BLaER1 (cell line): ENCODE measurements around the gene GBP4.
"Not testable (repeated sequence)": the region's sequence is repeated elsewhere in the genome, so short reads cannot be mapped to it uniquely, and the experiment has no call there.

Experiments used
- H3K27ac ChIP-seq: shearing (Covaris generic); formaldehyde crosslinking; 2 replicates; pipeline ENCODE4 v1.8.1; 2022
- H3K27me3 ChIP-seq: shearing (Covaris generic); formaldehyde crosslinking; 2 replicates; pipeline ENCODE4 v1.8.1; 2022
- H3K36me3 ChIP-seq: shearing (Covaris generic); formaldehyde crosslinking; 2 replicates; pipeline ENCODE4 v1.8.1; 2022
- H3K4me1 ChIP-seq: shearing (Covaris generic); formaldehyde crosslinking; 2 replicates; pipeline ENCODE4 v1.8.1; 2022
- H3K4me2 ChIP-seq: shearing (Covaris generic); formaldehyde crosslinking; 2 replicates; pipeline ENCODE4 v1.8.1; 2022
- H3K4me3 ChIP-seq: shearing (Covaris generic); formaldehyde crosslinking; 2 replicates; pipeline ENCODE4 v1.8.1; 2022
- H3K9ac ChIP-seq: shearing (Covaris generic); formaldehyde crosslinking; 2 replicates; pipeline ENCODE4 v1.8.1; 2022
- H3K9me3 ChIP-seq: shearing (Covaris generic); formaldehyde crosslinking; 2 replicates; pipeline ENCODE4 v1.8.1; 2022
- H4K20me1 ChIP-seq: shearing (Covaris generic); formaldehyde crosslinking; 2 replicates; pipeline ENCODE4 v1.8.1; 2022
- Cebpa-rat ChIP-seq: shearing (Covaris generic); IDR thresholded peaks from 2 replicates; pipeline ENCODE4 v1.8.1; 2022

The GBP4 gene, protein sequence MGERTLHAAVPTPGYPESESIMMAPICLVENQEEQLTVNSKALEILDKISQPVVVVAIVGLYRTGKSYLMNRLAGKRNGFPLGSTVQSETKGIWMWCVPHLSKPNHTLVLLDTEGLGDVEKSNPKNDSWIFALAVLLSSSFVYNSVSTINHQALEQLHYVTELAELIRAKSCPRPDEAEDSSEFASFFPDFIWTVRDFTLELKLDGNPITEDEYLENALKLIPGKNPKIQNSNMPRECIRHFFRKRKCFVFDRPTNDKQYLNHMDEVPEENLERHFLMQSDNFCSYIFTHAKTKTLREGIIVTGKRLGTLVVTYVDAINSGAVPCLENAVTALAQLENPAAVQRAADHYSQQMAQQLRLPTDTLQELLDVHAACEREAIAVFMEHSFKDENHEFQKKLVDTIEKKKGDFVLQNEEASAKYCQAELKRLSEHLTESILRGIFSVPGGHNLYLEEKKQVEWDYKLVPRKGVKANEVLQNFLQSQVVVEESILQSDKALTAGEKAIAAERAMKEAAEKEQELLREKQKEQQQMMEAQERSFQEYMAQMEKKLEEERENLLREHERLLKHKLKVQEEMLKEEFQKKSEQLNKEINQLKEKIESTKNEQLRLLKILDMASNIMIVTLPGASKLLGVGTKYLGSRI

DNA sequence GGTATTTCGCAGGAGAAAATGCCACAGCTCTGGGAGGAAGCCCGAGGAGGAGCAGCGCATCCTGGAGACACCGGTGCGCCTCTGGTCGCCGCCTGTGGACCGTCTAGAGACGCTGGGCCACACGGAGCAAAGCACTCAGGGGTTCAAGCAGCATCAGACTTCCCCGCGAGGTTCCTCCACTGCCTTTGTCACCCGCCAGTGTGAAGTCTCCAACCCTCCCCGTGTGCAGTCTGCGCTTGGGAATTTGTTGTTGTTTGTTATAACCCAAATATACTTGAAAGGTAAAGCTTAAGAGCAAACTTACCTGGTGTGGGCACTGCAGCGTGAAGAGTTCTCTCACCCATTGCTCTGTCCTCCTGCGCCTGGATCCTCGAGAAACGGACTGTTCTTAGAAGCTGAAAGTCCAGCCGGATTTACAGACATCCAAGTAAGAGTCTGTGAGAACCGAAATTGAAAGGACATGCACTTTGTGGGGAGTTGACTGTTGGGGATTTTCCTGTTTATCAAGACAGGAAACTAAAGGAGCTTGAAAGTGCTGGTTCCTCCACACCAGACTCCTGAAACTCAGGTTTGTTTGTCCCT lies at the start of gene GBP4:
TSS of gene GBP4 (minus strand) at position 452 of the 582 bp plus-strand sequence. CDS start at position 344, 108 bp downstream.
- Histone ChIP-seq H3K9me3 (0 out of 2 replicates have a peak, but pooled peaks cover 2% of the 10 kb centered on the region), H3K4me3 (peak within 1 kb of the TSS; percentile 65), H3K36me3 (no peaks in the 10 kb centered on the region), H3K27ac (no peak within 1 kb of the TSS), H4K20me1 (no peaks in the 10 kb centered on the region), H3K4me1 (peaks cover 43% of the 10 kb centered on the region), H3K9ac (peak within 1 kb of the TSS; percentile 36; the same call in 1 of the 2 replicates), H3K4me2 (peak within 1 kb of the TSS; percentile 79), H3K27me3 (peaks cover 25% of the 10 kb centered on the region)
- no peak for TF ChIP-seq Cebpa-rat

DNA sequence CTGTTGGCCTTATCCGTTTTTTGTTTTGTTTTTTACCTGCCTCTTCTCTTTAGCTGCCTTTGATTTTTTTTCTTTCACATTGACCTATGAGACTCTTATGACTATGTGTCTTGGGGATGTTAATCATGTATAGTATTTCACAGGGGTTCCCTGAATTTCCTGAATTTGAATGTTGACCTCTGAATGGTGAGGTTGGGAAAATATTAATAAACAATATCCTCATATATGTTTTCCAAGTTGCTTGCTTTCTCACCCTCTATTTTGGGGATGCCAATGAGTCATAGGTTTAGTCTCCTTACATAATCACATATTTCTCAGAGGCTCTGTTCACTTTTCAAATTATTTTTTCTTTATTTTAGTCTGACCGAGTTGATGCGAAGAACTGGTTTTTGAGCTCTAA lies 44.3 kb upstream of the GBP4 start:
- Histone ChIP-seq H3K9ac (no peak overlapping the region), H3K4me1 (no peaks in the 10 kb centered on the region), H3K4me2 (no peak overlapping the region), H3K9me3 (no peaks in the 10 kb centered on the region), H4K20me1 (no peaks in the 10 kb centered on the region), H3K27me3 (no peaks in the 10 kb centered on the region), H3K36me3 (no peaks in the 10 kb centered on the region), H3K4me3 (no peak overlapping the region), H3K27ac (no peak overlapping the region)
- TF ChIP-seq Cebpa-rat: no peak

DNA sequence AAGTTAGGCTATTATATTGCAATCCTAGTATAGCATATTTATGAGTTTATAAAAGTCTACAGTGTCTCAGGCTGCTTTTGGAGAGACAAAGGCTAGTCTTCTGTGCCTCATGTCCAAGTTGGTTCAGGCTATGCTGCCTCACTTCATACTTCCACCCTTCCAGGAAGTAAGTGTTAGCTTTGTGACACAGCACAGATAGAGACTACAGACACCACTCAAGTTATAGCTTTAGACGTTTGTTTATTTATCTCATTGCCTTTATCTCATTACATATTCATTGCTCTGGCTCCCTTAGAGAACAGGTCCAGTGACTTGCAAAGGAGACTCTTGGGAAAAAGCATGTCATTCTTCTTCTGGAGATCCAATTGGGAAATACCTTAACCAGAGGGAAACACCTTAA lies 22.6 kb upstream of the GBP4 start:
- no peaks in the 10 kb centered on the region for H4K20me1 ChIP-seq
- no peak overlapping the region for H3K4me3 ChIP-seq
- no peak for TF ChIP-seq Cebpa-rat
- H3K9ac ChIP-seq: no peak overlapping the region
- no peak overlapping the region for H3K4me2 ChIP-seq
- H3K27me3 ChIP-seq: no peaks in the 10 kb centered on the region
- H3K27ac ChIP-seq: no peak overlapping the region
- no peaks in the 10 kb centered on the region for H3K4me1 ChIP-seq
- peaks cover 20% of the 10 kb centered on the region for H3K9me3 ChIP-seq
- no peaks in the 10 kb centered on the region for H3K36me3 ChIP-seq

DNA sequence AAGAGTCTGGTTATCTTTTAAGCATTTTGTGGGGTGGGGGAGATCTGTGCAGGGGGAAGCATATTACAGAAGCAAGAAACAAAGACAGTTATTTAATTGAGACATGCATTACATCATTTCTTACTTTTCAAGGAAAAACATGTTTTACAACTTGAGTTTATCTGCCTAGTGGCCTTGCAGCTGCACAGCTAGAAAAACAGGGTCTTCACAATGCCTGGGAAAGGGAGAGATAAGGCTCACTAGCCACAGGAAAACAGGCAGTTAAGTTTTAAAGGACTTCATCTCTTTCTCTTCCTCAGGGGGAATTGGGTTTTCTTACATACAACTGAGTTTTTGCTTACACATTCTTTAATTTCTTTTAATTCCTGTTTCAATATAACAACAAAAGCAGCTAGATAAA lies 21.1 kb upstream of the GBP4 start:
- H3K4me1 ChIP-seq, H3K36me3 ChIP-seq, H4K20me1 ChIP-seq, H3K4me2 ChIP-seq, H3K27ac ChIP-seq, H3K4me3 ChIP-seq, H3K27me3 ChIP-seq, H3K9ac ChIP-seq: not testable (repeated sequence)
- peaks cover 20% of the 10 kb centered on the region for H3K9me3 ChIP-seq

DNA sequence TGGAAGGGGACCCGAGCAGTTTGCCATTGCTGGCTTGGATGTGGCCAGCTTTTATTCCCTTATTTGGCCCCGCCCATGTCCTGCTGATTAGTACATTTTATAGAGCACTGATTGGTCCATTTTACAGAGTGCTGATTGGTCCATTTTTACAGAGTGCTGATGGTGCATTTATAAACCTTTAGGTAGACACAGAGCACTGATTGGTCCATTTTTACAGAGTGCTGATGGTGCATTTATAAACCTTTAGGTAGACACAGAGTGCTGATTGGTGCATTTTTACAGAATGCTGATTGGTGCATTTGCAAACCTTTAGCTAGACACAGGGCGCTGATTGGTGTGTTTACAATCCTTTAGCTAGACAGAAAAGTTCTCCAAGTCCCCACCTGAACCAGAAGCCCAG lies 20.2 kb upstream of the GBP4 start:
- not testable (repeated sequence) for H3K4me3 ChIP-seq, H3K36me3 ChIP-seq, H4K20me1 ChIP-seq, H3K4me1 ChIP-seq, H3K27me3 ChIP-seq, H3K9ac ChIP-seq, H3K4me2 ChIP-seq, H3K27ac ChIP-seq
- H3K9me3 ChIP-seq: peaks cover 20% of the 10 kb centered on the region

DNA sequence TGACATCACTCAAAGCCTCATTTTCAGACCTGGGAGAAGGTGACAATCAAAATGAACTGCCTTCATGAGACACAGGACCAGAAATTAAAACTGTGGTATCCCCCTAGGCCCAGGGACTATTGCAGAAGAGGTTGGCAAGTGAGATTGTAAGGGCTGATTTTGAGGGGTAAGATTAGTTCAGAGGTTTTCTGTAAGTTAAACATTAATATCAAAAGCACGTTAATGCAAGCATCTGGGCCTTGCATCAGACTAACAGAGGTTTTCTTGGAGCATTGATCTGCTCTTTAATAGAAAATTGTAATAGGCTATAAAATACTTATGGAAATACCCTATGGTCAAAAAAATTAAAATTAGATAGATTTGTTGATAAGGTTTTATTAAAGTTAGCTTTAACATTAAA lies 14.6 kb upstream of the GBP4 start:
- Histone ChIP-seq H3K4me3 (no peak overlapping the region), H4K20me1 (no peaks in the 10 kb centered on the region), H3K9me3 (peaks cover 36% of the 10 kb centered on the region), H3K27me3 (no peaks in the 10 kb centered on the region), H3K36me3 (no peaks in the 10 kb centered on the region), H3K4me1 (no peaks in the 10 kb centered on the region), H3K27ac (no peak overlapping the region), H3K9ac (no peak overlapping the region), H3K4me2 (no peak overlapping the region)
- TF ChIP-seq Cebpa-rat: no peak

DNA sequence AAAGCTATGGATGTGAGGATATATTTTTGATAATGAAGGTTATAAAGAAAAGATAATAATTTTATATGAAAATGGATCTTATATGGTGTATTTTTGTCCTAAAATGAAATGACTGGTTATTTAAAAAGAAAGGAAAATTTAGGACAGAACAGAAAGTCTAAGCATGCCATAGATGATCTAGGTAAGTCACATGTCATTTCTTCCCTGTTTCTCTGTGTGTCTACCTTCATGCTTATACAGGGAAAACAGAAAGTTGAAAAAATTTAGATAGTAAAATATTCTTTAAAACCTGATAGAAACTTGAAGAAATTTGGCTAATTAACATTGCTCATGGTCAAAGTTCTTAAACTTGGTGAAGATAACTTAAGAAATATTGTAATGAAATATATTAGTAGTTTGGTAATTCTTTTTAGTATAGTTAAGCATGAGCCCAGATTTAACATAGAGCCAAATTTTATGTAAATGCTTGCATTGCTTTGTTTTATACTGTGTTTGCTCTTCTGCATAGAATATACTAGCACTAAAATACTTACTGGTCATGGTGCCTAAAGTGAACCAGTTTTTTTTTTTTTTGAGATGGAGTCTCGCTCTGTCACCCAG lies 12.4 kb upstream of the GBP4 start:
- H3K36me3 ChIP-seq: no peaks in the 10 kb centered on the region
- peaks cover 29% of the 10 kb centered on the region for H3K9me3 ChIP-seq
- no peak overlapping the region for H3K4me2 ChIP-seq
- H3K4me1 ChIP-seq: no peaks in the 10 kb centered on the region
- H3K27me3 ChIP-seq: no peaks in the 10 kb centered on the region
- H3K9ac ChIP-seq: no peak overlapping the region
- H3K27ac ChIP-seq: no peak overlapping the region
- H3K4me3 ChIP-seq: no peak overlapping the region
- no peaks in the 10 kb centered on the region for H4K20me1 ChIP-seq
- TF ChIP-seq Cebpa-rat: no peak

DNA sequence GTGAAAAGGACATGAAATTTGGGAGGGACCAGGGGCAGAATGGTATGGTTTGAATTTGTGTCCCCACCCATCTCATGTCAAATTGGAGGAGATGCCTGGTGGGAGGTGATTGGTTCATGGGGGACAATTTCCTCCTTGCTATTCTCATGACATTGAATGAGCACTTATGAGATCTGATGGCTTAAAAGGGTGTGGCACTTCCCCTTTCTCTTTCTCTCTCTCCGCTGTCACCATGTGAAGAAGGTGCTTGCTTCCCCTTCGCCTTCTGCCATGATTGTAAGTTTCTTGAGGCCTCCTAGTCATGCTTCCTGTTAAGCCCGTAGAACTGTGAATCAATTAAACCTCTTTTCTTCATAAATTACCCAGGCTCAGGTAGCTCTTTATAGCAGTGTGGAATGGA lies 7.6 kb upstream of the GBP4 start:
- TF ChIP-seq Cebpa-rat: no peak
- Histone ChIP-seq H3K36me3 (no peaks in the 10 kb centered on the region), H3K27me3 (no peaks in the 10 kb centered on the region), H3K4me2 (no peak overlapping the region), H4K20me1 (no peaks in the 10 kb centered on the region), H3K4me3 (no peak overlapping the region), H3K9ac (no peak overlapping the region), H3K27ac (no peak overlapping the region), H3K9me3 (peaks cover 48% of the 10 kb centered on the region), H3K4me1 (peaks cover 6% of the 10 kb centered on the region)

DNA sequence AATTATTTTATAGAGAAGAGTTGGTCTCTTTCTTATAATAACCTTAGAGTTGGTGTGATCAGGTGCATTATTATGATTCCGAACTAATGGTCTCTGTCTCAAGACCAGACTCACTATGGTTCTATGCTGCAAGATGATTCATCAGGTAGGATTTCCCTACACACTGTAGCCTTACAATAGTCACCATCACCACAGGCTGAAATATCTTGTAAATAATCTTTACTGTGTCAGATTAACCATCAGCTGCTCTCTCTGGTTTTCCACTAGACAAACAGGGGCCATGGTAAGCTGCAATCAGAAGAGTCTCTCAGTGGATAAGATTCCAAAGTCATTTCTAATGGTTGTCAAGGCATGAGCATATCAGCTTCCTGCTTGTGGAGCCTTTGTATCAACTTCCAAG lies 4.4 kb upstream of the GBP4 start:
- Histone ChIP-seq H4K20me1 (no peaks in the 10 kb centered on the region), H3K4me1 (peaks cover 38% of the 10 kb centered on the region), H3K27me3 (peaks cover 9% of the 10 kb centered on the region), H3K9ac (no peak overlapping the region), H3K9me3 (peaks cover 28% of the 10 kb centered on the region), H3K27ac (no peak overlapping the region), H3K4me3 (no peak overlapping the region), H3K4me2 (no peak overlapping the region), H3K36me3 (no peaks in the 10 kb centered on the region)
- no peak for TF ChIP-seq Cebpa-rat
